Gastrocnemius medialis (tissue), 4 donors: ENCODE results near the gene ELL2.

ENCODE experiments used
- CTCF ChIP-seq, 5 experiments: fragments of 450-650 bp in 3 of 5; fragments of 200-600 bp in 2 of 5; sonication (generic) in 2 of 5; IDR thresholded peaks in 4 of 5; conservative IDR thresholded peaks in 1 of 5; 1 replicate in 4 of 5; 2 replicates in 1 of 5; pipeline ENCODE4 v1.5.1; 2016 to 2019; ENCODE audit warnings: antibody characterized with exemption in 5 of 5, mild to moderate bottlenecking in 3 of 5, moderate library complexity in 3 of 5
- POLR2A ChIP-seq, 2 donors: fragments of 450-650 bp; IDR thresholded peaks; one replicate each; pipeline ENCODE4 v1.6.1; 2017; ENCODE audit warnings: antibody characterized with exemption in 2 of 2, mild to moderate bottlenecking in 2 of 2, moderate library complexity in 2 of 2

- no peak for TF ChIP-seq CTCF (IDR thresholded peaks at IDR 0.05 in 4 of 5, conservative IDR thresholded peaks at IDR 0.05 in 1 of 5)
- TF ChIP-seq POLR2A (IDR thresholded peaks at IDR 0.05), result no peak
Measured at GRCh38 chr5:95973793-95974325, 12.2 kb upstream of the ELL2 start.
